Suprapubic skin (tissue), 4 donors: ENCODE measurements around the gene DNAJC4.

Source experiments
- CTCF ChIP-seq, 2 donors: fragments of 200-600 bp in 1 of 2; fragments of 450-650 bp in 1 of 2; sonication (generic) in 1 of 2; IDR thresholded peaks; one replicate each; pipeline ENCODE4 v1.5.1; 2016 to 2019; ENCODE audit warnings: antibody characterized with exemption in 2 of 2, mild to moderate bottlenecking in 1 of 2, moderate library complexity in 1 of 2
- POLR2A ChIP-seq, 2 donors: fragments of 450-650 bp; IDR thresholded peaks; one replicate each; pipeline ENCODE4 v1.6.1; 2017; ENCODE audit warnings: antibody characterized with exemption in 2 of 2, mild to moderate bottlenecking in 2 of 2, moderate library complexity in 2 of 2
- POLR2AphosphoS5 ChIP-seq, 3 donors: sonication (generic); formaldehyde crosslinking; IDR thresholded peaks; one replicate each; pipeline ENCODE4 v1.6.1; 2017; ENCODE audit warnings: antibody characterized with exemption in 3 of 3

- TF ChIP-seq CTCF (IDR thresholded peaks at IDR 0.05): no peak
- TF ChIP-seq POLR2A (IDR thresholded peaks at IDR 0.05): no peak
- TF ChIP-seq POLR2AphosphoS5 (IDR thresholded peaks at IDR 0.05): no peak
Observed at GRCh38 chr11:64231546-64231945, 1.2 kb downstream of the DNAJC4 start.
